Measurements from ENCODE around the gene USP48.
A peak's percentile ranks its signal among the peaks of the same experiment; 100 is the strongest.

Gene USP48, protein sequence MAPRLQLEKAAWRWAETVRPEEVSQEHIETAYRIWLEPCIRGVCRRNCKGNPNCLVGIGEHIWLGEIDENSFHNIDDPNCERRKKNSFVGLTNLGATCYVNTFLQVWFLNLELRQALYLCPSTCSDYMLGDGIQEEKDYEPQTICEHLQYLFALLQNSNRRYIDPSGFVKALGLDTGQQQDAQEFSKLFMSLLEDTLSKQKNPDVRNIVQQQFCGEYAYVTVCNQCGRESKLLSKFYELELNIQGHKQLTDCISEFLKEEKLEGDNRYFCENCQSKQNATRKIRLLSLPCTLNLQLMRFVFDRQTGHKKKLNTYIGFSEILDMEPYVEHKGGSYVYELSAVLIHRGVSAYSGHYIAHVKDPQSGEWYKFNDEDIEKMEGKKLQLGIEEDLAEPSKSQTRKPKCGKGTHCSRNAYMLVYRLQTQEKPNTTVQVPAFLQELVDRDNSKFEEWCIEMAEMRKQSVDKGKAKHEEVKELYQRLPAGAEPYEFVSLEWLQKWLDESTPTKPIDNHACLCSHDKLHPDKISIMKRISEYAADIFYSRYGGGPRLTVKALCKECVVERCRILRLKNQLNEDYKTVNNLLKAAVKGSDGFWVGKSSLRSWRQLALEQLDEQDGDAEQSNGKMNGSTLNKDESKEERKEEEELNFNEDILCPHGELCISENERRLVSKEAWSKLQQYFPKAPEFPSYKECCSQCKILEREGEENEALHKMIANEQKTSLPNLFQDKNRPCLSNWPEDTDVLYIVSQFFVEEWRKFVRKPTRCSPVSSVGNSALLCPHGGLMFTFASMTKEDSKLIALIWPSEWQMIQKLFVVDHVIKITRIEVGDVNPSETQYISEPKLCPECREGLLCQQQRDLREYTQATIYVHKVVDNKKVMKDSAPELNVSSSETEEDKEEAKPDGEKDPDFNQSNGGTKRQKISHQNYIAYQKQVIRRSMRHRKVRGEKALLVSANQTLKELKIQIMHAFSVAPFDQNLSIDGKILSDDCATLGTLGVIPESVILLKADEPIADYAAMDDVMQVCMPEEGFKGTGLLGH

DNA sequence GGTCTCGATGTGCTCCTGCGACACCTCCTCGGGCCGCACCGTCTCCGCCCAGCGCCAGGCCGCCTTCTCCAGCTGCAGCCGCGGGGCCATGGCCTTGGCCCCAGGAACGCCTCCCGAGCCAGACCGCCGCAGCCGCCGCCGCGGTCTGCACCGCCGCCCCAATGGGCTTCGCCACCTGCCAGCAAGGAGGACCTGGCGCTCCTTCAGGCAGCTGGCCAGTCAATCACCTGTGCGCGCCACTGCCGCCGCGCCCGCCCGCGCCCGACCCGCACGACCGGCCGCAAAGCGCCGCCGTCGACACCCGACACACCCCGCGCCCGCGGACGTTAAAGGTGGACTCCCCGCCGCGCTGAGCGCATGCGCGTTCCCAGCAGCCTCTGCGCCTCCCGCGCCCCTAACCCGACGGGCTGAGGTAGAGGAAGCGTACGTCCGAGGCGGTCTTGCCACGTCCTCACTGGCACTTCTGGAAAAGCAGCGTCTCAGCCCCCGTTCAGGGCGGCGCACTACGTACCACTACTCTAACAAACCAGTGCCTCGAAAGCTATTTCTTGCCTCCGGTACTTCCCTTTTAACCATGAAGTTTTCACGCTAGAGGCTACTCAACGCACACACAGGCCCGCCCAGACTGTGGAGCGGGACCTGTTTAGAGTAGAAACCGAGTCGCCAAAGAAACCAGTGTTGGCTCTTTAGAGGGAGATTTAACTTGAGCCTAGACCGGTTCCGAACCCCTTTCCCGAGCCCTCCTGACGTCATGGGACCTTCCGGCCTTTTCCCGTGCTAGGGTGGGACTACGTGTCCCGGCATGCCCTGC, at the start of gene USP48:
USP48 (minus strand) TSS at position 282 of the 811 bp plus-strand sequence; CDS start at position 90, 192 bp downstream.
- TF ChIP-seq CTCF (IDR thresholded peaks at IDR 0.05; ENCODE audit: extremely low read depth, insufficient read depth, missing control alignments): no peak
- in situ Hi-C loops (cut with MboI; ENCODE audit: low pct_unique_long_range_greater_than_20kb, low sequenced_read_pairs, unreplicated experiment): no loop called here
- DNase-seq (ENCODE audit: low spot score): peak; percentile 91

DNA sequence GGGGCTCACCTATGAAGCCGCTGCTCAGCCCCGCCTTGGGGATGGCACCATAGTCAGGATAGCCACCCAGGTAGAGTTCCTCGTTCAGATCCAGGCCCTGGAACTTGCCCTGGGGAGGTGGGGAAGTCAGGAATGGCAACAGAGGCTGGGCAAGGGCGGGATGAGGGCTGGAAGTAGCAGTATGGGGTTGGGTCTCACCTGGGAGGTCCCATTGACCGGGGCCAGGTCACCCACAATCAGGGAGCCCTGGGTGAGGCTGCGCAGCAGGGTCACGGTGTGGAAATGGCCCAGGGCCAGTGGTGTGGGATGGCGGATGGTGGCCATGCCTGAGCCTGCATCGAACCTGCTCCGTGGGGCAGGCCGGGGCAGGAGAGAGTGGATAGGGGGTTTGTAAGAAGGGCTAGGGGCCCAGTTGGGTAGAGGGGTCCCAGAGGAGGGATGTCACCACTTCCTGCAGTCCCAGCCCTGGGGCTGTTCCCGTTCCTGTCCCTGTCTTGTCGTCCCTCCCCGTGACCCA, 48.6 kb upstream of the USP48 start:
- TF ChIP-seq CTCF (IDR thresholded peaks at IDR 0.05; ENCODE audit: extremely low read depth, insufficient read depth, missing control alignments): no peak
- in situ Hi-C loops (cut with MboI; ENCODE audit: low pct_unique_long_range_greater_than_20kb, low sequenced_read_pairs, unreplicated experiment): no loop called here
- no peak for DNase-seq (ENCODE audit: low spot score)

DNA sequence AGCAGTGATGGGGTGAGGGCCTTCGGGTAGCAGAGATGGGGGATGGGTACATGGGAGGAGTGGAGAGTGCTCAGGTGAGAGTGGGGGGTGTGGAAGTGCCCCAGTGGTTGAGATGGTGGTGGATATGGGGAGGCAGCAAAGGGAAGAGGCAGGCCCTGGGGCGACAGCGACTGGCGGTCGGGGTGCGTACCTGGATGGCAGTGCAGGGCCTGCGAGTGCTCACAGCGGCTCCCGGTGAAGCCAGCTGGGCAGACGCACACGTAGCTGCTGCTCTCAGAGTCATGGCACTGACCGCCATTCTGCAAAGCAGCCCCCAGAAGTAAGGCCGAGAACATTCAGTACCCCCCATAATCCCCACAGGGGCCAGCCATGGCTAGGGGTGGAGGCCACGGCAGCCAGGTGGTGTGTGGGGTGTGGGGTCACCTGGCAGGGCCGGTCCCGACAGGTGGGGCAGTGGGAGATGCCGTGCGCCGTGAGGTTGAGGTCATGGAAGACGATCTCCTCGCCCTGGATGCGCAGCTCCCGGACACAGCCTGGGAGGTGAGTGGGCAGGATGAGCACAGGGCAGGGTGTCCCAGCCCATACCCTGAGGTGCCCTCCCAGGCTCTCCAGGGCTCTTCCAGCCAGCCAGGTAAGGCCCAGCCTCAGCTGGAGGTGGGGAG, 48.0 kb upstream of the USP48 start:
- no peak for TF ChIP-seq CTCF (IDR thresholded peaks at IDR 0.05; ENCODE audit: extremely low read depth, insufficient read depth, missing control alignments)
- in situ Hi-C loops (cut with MboI; ENCODE audit: low pct_unique_long_range_greater_than_20kb, low sequenced_read_pairs, unreplicated experiment): no loop called here
- DNase-seq (ENCODE audit: low spot score): no peak

- no peak for TF ChIP-seq CTCF (IDR thresholded peaks at IDR 0.05; ENCODE audit: extremely low read depth, insufficient read depth, missing control alignments)
- in situ Hi-C loops (cut with MboI; ENCODE audit: low pct_unique_long_range_greater_than_20kb, low sequenced_read_pairs, unreplicated experiment): no loop called here
- DNase-seq (ENCODE audit: low spot score): no peak
These were observed 46.3 kb upstream of the USP48 start for GRCh38 chr1:21829294-21829693.

GRCh38 chr1:21828506-21829210, 45.7 kb upstream of the USP48 start:
- in situ Hi-C loops (cut with MboI; ENCODE audit: low pct_unique_long_range_greater_than_20kb, low sequenced_read_pairs, unreplicated experiment): no loop called here
- TF ChIP-seq CTCF (IDR thresholded peaks at IDR 0.05; ENCODE audit: extremely low read depth, insufficient read depth, missing control alignments): no peak
- no peak for DNase-seq (ENCODE audit: low spot score)

All from GM13977 (cell line).